Islet of Langerhans (tissue), 1 donor: Measurements from ENCODE around the gene ELF2.
"Not testable (repeated sequence)": the region's sequence is repeated elsewhere in the genome, so short reads cannot be mapped to it uniquely, and the experiment has no call there.

Source experiments
- FAIRE-seq: peaks from one replicate; lab custom pipeline; 2011; peaks lifted over from hg19 to GRCh38; lab: Jason Lieb, UNC

ELF2 gene

DNA sequence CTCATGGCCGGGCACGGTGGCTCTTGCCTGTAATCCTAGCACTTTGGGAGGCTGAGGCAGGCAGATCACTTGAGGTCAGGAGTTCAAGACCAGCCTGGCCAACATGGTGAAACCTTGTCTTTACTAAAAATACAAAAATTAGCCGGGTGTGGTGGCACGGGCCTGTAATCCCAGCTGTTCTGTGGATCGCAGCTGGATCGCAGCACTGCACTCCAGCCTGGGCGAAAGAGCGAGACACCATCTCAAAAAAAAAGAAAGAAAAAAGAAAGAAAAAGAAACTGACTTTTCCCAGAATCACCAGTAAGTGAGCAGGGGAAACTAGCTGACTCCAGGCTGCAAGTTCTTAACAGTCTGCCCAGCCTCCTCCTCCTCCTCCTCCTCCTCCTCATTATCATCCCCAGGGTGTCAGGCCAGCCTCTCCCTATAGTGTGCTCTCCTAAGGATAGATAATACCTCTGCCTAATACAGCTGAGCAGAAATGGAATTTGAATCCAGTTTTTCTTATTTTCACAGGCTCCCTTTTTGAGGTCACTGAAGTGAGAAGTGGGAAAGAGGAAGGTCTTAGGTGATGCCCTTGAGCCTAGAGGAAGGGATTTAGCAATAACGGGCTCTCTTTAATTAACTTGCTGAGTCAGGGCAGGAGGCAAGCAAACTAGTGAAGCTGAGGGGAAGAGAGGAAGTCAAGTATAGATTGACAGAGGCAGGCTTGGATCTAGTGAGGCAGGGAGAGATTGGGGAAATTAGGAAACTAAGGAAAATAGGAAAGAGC is 11.8 kb upstream of the ELF2 start:
- no peak for FAIRE-seq

DNA sequence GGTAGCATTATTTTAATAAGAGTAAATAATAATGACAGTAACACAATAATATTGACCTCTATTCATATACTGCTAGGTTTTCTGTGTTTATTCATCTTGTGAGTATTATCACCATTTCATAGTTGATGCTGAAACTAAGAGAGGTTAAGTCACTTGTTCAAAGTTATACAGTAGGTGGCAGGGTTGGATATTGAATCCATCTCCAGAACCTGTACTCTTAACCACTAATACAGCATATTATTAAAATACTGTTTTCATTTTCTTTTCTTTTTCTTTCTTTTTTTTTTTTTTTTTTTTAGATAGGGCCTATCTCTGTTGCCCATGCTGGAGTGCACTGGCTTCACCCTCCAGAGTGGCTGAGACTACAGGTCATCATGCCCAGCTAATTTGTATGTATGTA is 7.1 kb upstream of the ELF2 start:
- no peak for FAIRE-seq

- no peak for FAIRE-seq
Observed at GRCh38 chr4:139177869-139178619, 1.0 kb upstream of the ELF2 start.

- no peak for FAIRE-seq
Observed at GRCh38 chr4:139176302-139177048, 543 bp downstream of the ELF2 start.

- no peak for FAIRE-seq
Observed at GRCh38 chr4:139175646-139176301, 1.2 kb downstream of the ELF2 start.

- no peak for FAIRE-seq
Observed at GRCh38 chr4:139171876-139172691, 4.9 kb downstream of the ELF2 start.

DNA sequence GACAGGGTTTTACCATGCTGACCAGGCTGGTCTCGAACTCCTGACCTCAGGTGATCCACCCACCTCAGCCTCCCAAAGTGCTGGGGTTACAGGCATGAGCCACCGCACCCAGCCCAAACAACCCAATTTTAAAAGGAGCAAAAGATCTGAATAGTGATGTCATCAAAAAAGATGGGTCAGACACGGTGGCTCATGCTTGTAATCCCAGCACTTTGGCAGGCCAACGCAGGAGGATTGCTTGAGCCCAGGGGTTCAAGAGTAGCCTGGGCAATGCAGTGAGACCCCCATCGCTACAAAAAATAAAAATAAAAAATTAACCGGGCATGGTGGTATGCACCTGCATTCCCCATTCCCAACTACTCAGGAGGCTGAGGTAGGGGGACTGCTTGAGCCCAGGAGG is 6.1 kb downstream of the ELF2 start:
- FAIRE-seq = no peak

DNA sequence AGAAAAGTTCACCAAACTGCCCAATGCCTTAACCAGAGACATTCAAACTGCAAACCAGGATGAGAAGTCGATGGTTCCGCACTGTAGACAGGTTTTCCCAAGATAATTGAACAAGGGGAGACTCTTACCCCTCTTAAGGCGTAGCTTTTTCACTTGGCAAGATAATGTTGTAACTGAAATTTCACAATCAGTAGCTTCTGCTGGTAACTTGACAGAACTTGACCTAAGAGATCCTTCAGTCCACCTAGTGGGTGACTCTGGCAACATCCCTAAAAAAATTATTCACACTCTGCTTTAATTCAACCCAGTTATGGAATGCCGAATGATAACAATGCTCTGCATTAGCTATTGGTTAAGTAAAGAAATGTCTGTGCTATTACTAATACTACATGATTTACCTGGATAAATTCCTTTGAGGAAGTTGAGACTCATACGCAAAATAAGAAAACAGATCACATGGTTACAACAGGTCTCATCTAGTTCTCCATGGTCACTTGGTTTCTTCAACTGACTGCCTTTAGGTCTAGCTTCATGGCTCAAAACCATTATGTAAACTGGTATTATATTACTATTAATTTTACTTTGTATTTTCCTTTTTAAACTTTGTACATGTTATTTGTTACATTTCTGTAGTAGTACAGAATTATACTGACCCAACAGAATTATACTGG is 9.1 kb downstream of the ELF2 start:
- peak; percentile 33 for FAIRE-seq

DNA sequence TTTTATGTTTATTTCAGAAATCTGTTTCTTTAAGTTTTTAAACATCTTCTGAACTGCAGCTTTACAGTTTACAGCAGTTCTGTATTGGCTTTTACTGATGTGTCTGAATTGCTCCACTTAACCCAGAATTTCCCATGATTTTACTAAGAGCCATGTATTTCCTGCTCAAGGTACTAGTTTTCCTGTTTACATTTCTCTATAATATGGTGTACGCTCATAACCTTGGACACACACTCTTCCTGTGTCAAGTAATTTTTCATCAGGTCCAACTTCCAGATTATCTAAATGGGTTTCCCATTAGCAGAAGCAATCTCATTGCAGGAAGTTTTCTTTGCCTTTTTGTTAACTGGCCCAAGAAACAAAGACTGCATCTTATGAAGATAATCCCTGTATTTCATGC is 12.3 kb downstream of the ELF2 start:
- no peak for FAIRE-seq

DNA sequence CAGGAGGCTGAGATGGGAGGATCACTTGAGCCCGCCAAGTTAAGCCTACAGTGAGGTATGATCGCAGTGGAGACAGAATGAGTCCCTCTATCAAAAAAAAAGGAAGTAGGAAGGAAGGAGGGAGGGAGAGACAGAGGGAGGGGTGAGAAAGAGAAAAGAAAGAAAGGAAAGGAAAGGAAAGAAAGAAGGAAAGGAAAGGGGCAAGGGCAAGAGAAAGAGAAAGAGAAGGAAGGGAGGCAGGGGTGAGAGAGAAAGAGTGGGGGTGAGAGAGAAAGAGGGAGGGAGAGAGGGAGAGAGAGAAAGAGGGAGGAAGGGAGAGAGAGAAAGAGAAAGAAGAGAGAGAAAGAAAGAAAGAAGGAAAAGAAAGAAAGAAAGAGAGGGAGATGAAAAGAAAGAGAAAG is 13.2 kb downstream of the ELF2 start:
- FAIRE-seq = no peak

DNA sequence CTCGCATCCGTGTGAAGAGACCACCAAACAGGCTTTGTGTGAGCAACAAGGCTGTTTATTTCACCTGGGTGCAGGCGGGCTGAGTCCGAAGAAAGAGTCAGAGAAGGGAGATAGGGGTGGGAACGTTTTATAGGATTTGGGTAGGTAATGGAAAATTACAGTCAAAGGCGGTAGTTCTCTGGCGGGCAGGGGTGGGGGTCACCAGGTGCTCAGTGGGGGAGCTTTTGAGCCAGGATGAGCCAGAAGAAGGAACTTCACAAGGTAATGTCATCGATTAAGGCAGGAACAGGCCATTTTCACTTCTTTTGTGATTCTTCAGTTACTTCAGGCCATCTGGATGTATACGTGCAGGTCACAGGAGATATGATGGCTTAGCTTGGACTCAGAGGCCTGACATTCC is 19.0 kb downstream of the ELF2 start:
- not testable (repeated sequence) for FAIRE-seq

DNA sequence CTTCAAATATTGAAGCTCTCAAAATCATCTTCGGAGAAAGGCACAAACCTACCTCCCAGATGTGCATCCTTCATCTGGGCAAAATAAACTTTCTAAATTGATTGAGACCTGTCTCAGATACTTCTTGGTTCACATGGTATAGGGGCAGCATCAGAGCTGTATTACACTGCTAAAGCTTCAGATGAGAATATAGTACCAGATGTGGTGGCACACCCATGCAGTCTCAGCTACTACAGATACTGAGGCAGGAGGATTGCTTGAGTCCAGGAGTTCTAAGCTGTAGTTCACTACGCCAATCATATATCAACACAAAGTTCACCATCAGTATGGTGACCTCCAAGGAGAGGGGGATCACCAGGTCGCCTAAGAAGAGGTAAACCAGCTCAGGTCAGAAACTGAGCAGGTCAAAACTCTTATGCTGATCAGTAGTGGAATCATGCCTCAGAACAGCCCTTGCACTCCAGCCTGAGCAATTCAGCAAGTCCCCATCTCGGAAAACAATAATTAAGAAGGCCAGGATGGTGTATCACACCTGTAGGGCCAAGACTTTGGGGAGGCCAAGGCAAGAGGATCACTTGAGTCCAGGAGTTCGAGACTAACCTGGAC is 22.0 kb downstream of the ELF2 start:
- no peak for FAIRE-seq

DNA sequence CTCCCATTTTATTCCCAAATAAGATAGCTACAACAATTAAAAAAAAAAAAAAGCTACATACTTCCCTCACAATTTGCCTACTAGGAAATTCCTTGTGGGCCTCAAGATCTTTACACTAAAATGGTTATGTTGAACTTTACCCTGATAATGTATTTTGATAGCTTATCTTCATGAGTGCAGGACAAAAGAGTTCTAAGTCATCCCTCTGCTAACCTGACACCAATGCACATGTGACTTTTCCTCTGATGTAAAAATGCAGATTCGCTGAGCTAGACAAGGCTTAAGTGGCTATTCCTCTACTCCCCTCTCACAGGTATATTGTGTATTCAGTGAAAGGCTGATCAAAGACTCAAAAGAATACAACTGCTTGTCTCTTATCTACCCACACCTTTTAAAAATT is 22.5 kb downstream of the ELF2 start:
- FAIRE-seq = no peak

GRCh38 chr4:139154134-139154421 is 22.9 kb downstream of the ELF2 start:
- FAIRE-seq = no peak

GRCh38 chr4:139153411-139154133 is 23.4 kb downstream of the ELF2 start:
- no peak for FAIRE-seq

- no peak for FAIRE-seq
Observed at GRCh38 chr4:139152249-139152648, 24.8 kb downstream of the ELF2 start.

DNA sequence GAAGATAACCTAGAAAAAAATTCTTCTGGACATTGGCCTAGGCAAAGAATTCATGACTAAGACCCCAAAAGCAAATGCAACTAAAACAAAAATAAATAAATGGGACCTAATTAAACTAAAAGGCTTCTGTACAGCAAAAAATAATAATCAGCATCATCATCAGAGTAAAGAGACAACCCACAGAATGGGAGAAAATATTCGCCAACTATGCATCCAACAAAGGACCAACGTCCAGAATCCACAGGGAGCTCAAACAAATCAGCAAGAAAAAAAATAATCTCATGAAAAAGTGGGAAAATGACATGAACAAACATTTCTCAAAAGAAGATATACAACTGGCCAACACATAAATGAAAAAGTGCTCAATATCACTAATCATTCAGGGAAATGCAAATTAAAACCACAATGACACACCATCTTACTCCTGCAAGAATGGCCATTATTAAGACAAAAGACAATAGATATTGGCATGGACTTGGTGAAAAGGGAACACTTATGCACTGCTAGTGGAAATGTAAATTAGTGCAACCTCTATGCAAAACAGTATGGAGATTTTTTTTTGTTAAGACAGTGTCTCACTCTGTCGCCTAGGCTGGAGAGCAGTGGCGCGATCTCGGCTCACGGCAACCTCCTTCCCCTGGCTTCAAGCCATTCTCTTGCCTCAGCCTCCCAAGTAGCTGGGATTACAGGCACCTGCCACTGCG is 29.9 kb downstream of the ELF2 start:
- FAIRE-seq = no peak

- FAIRE-seq = no peak
Observed at GRCh38 chr4:139145552-139145932, 31.5 kb downstream of the ELF2 start.

DNA sequence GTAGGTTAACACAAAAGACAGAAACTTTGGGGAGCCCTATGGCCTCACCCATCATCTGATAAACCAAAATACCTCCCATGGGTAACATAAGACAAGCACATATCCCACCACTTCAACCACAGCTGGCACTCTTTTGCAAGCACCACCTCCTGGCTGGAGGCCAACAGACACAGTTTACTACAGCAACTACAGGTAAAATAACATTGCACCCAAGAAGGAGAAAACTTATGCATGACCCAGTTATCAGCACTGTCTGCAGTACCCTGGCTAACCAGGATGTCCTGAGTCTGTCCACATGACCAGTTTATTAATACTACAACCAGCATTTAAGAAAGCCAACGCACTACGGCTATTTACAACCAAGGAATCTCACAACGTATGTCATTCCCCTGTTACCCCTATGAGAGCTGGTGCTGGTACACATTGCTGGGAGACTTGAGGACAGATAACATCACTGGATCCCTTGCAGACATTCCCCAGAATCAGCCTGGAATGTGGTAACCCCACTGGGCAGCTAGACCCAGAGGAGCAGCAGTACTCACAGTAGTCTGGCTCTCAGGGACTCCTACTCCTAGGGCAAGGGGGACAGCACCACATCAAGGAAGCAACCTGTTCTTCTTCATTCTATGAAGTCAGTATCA is 32.0 kb downstream of the ELF2 start:
- FAIRE-seq = no peak
